ENCODE data around the gene DEK. TPM values are rescaled to one million over a fixed set of nuclear protein-coding genes. Genes with fewer than 3 reads are reported as not detected.

The DEK gene
- total RNA-seq, 1 experiment from 2014 or later, result 108 TPM

GRCh38 chr6:18268066-18268465, 3.7 kb upstream of the DEK start (continued):
- TF ChIP-seq CTCF (IDR thresholded peaks at IDR 0.05 in 2 of 3, conservative IDR thresholded peaks at IDR 0.05 in 1 of 3; ENCODE audit: borderline replicate concordance in 1 of 3, insufficient read depth in 1 of 3, low read depth in 2 of 3, low read length in 2 of 3), result no peak
- TF ChIP-seq, protein P1, sequence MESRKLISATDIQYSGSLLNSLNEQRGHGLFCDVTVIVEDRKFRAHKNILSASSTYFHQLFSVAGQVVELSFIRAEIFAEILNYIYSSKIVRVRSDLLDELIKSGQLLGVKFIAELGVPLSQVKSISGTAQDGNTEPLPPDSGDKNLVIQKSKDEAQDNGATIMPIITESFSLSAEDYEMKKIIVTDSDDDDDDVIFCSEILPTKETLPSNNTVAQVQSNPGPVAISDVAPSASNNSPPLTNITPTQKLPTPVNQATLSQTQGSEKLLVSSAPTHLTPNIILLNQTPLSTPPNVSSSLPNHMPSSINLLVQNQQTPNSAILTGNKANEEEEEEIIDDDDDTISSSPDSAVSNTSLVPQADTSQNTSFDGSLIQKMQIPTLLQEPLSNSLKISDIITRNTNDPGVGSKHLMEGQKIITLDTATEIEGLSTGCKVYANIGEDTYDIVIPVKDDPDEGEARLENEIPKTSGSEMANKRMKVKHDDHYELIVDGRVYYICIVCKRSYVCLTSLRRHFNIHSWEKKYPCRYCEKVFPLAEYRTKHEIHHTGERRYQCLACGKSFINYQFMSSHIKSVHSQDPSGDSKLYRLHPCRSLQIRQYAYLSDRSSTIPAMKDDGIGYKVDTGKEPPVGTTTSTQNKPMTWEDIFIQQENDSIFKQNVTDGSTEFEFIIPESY (IDR thresholded peaks at IDR 0.05; ENCODE audit: extremely low read depth, insufficient replicate concordance, low read length), result no peak
- TF ChIP-seq EZH2phosphoT487 (IDR thresholded peaks at IDR 0.05; ENCODE audit: borderline replicate concordance), result no peak
- no peak for TF ChIP-seq FOSL1 (IDR thresholded peaks at IDR 0.05; ENCODE audit: low read depth)

DNA sequence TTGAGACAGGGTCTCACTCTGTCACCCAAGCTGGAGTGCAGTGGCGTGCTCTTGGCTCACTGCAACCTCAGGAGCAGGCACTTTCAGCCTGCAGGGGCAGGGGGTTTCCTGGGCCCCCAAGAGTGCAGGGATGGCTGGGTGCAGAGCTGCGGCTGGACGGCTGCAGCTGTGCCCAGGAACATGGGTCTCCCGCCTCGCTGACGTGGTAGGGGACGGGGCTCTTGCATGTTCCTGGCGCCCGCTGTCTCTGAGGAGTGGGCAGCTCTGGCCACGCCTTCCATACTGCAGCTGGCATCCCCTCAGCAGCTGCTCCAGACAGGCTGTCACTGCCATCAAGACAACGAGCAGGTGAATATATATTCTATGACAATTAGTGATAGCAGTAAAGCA, 2.2 kb upstream of the DEK start:
- no TSS peak for BruUV-seq (replicated peaks)
- CTCF ChIA-PET, result no interaction called here
- Histone ChIP-seq H3K4me3 (replicated peaks in 1 of 2; ENCODE audit: low read depth in 1 of 2, low read length in 2 of 2) (no peak overlapping the region), H3K4me2 (ENCODE audit: low read length) (no peak overlapping the region), H4K20me1 (ENCODE audit: insufficient read depth) (peaks cover 7% of the 10 kb centered on the region; the same call in 1 of the 2 replicates), H3K27me3 (ENCODE audit: insufficient read depth, low read length) (no peaks in the 10 kb centered on the region), H3K9ac (ENCODE audit: low read length) (no peak overlapping the region), H3K9me3 (ENCODE audit: control insufficient read depth in 1 of 2, insufficient read depth in 1 of 2, low read depth in 1 of 2, low read length in 2 of 2) (no peaks in the 10 kb centered on the region), H3K36me3 (ENCODE audit: control insufficient read depth in 1 of 2, insufficient read depth in 2 of 2, low read length in 2 of 2) (peaks cover 2 to 7% of the 10 kb centered on the region in 2 experiments; a peak in 2 of 4 replicates), H3K9me2 (ENCODE audit: insufficient read depth) (no peaks in the 10 kb centered on the region; the same call in 1 of the 2 replicates), H3K4me1 (ENCODE audit: control insufficient read depth in 1 of 2, insufficient read depth in 2 of 2, low read length in 2 of 2) (peaks cover 14 to 36% of the 10 kb centered on the region in 2 experiments; a peak in 3 of 4 replicates), H3K27ac (ENCODE audit: low read depth, low read length) (no peak overlapping the region), H2AFZ (ENCODE audit: low read depth, low read length, poor library complexity, severe bottlenecking) (no peak overlapping the region), H3K79me2 (ENCODE audit: insufficient read depth, low read length) (peaks cover 26% of the 10 kb centered on the region)
- POLR2A ChIA-PET, result no interaction called here
- RAD21 ChIA-PET (ENCODE audit: low non-redundant PET in 1 of 2, low total read pairs in 2 of 2, uncharacterized antibody in 2 of 2, unreplicated experiment in 2 of 2), result no interaction called here
- ATAC-seq (no peak), DNase-seq (ENCODE audit: low read depth, low spot score) (no peak)
- TF ChIP-seq SP1 (IDR thresholded peaks at IDR 0.05; ENCODE audit: low read depth) (no peak), ELF1 (IDR thresholded peaks at IDR 0.05; ENCODE audit: borderline replicate concordance, low read depth) (no peak), POLR2A (IDR thresholded peaks at IDR 0.05; ENCODE audit: borderline replicate concordance, extremely low read depth, insufficient read depth, insufficient read length) (no peak), EGR1 (IDR thresholded peaks at IDR 0.05; ENCODE audit: low read depth) (no peak), RAD21 (IDR thresholded peaks at IDR 0.05; ENCODE audit: low read depth) (no peak), ZNF274 (IDR thresholded peaks at IDR 0.05; ENCODE audit: low read depth, low read length) (no peak), CEBPB (IDR thresholded peaks at IDR 0.05; ENCODE audit: low read depth) (no peak), YY1 (IDR thresholded peaks at IDR 0.05; ENCODE audit: extremely low read depth, insufficient replicate concordance, low read depth, low read length) (no peak), CTCF (IDR thresholded peaks at IDR 0.05 in 2 of 3, conservative IDR thresholded peaks at IDR 0.05 in 1 of 3; ENCODE audit: borderline replicate concordance in 1 of 3, insufficient read depth in 1 of 3, low read depth in 2 of 3, low read length in 2 of 3) (no peak), JUND (IDR thresholded peaks at IDR 0.05) (no peak), SIN3A (IDR thresholded peaks at IDR 0.05; ENCODE audit: low read depth) (no peak), POLR2AphosphoS5 (IDR thresholded peaks at IDR 0.05; ENCODE audit: low read depth, low read length) (no peak), EZH2phosphoT487 (IDR thresholded peaks at IDR 0.05; ENCODE audit: borderline replicate concordance) (no peak), SRF (IDR thresholded peaks at IDR 0.05; ENCODE audit: low read depth) (no peak)
- TF ChIP-seq, protein P1 (IDR thresholded peaks at IDR 0.05; ENCODE audit: extremely low read depth, insufficient replicate concordance, low read length), result no peak
- TF ChIP-seq, protein P2, sequence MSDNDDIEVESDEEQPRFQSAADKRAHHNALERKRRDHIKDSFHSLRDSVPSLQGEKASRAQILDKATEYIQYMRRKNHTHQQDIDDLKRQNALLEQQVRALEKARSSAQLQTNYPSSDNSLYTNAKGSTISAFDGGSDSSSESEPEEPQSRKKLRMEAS (IDR thresholded peaks at IDR 0.05), result no peak
- intact Hi-C loops (cut with micrococcal nuclease), result no loop called here

Measured in HCT116 (cell line).